Tibial nerve (tissue), 4 donors: Measurements from ENCODE around the gene CYP4A11.

ENCODE experiments used
- CTCF ChIP-seq, 5 experiments: fragments of 200-600 bp in 3 of 5; fragments of 450-650 bp in 2 of 5; sonication (generic) in 3 of 5; IDR thresholded peaks; one replicate each; pipeline ENCODE4 v1.5.1; 2016 to 2019; ENCODE audit warnings: antibody characterized with exemption in 5 of 5, mild to moderate bottlenecking in 3 of 5, moderate library complexity in 2 of 5
- EP300 ChIP-seq, 2 donors: sonication (generic); formaldehyde crosslinking; IDR thresholded peaks; one replicate each; pipeline ENCODE4 v1.6.1; 2017; ENCODE audit warnings: antibody characterized with exemption in 2 of 2, mild to moderate bottlenecking in 1 of 2
- POLR2A ChIP-seq, 2 donors: fragments of 450-650 bp; IDR thresholded peaks; one replicate each; pipeline ENCODE4 v1.6.1; 2017; ENCODE audit warnings: antibody characterized with exemption in 2 of 2, mild to moderate bottlenecking in 2 of 2, moderate library complexity in 2 of 2

GRCh38 chr1:46960250-46960649, 19.0 kb upstream of the CYP4A11 start:
- TF ChIP-seq CTCF (IDR thresholded peaks at IDR 0.05) (no peak), EP300 (IDR thresholded peaks at IDR 0.05) (no peak), POLR2A (IDR thresholded peaks at IDR 0.05) (no peak)
